Transverse colon (tissue), 4 donors: ENCODE measurements around the gene ZBTB7C. TPM values are rescaled to one million over a fixed set of nuclear protein-coding genes. Genes with fewer than 3 reads are reported as not detected.

Experiments used
- DNase-seq: peaks from one replicate; pipeline ENCODE4 v3.0.0-alpha.2; 2019
- H3K27ac ChIP-seq, 4 donors: fragments of 200-600 bp; sonication (generic); 2 replicates each; pipeline ENCODE4 v1.5.1; 2016 to 2018; ENCODE audit warnings: inconsistent platforms in 4 of 4
- H3K27me3 ChIP-seq: fragments of 200-600 bp; sonication (generic); 2 replicates; pipeline ENCODE4 v1.5.1; 2017; ENCODE audit warnings: inconsistent platforms
- H3K36me3 ChIP-seq, 4 donors: fragments of 200-600 bp; sonication (generic); 2 replicates each; pipeline ENCODE4 v1.5.1; 2017 to 2019; ENCODE audit warnings: inconsistent platforms in 4 of 4
- H3K4me1 ChIP-seq, 4 donors: fragments of 200-600 bp; sonication (generic); 2 replicates each; pipeline ENCODE4 v1.5.1; 2017 to 2020; ENCODE audit warnings: inconsistent platforms in 4 of 4
- H3K4me3 ChIP-seq, 4 donors: fragments of 200-600 bp; sonication (generic); 1 replicate in 1 of 4; 2 replicates in 3 of 4; pipeline versions ENCODE4 v1.5.1 to v1.6.1; 2017 to 2019; ENCODE audit warnings: inconsistent platforms in 4 of 4
- H3K9me3 ChIP-seq, 2 donors: fragments of 200-600 bp; sonication (generic); 2 replicates each; pipeline ENCODE4 v1.5.1; 2017 to 2019; ENCODE audit warnings: inconsistent platforms in 2 of 2
- EP300 ChIP-seq: sonication (generic); formaldehyde crosslinking; IDR thresholded peaks from one replicate; pipeline ENCODE4 v1.6.1; 2017; ENCODE audit warnings: antibody characterized with exemption, low read depth
- POLR2A ChIP-seq: fragments of 450-650 bp; IDR thresholded peaks from one replicate; pipeline ENCODE4 v1.6.1; 2016; ENCODE audit warnings: antibody characterized with exemption, mild to moderate bottlenecking, moderate library complexity
- POLR2AphosphoS5 ChIP-seq, 3 donors: sonication (generic); formaldehyde crosslinking; IDR thresholded peaks; one replicate each; pipeline ENCODE4 v1.6.1; 2016; ENCODE audit warnings: antibody characterized with exemption in 3 of 3
- WGBS, 2 donors: methylation state at CpG; one replicate each; pipeline ENCODE4 v1.1.5; 2018; ENCODE audit warnings: low coverage in 1 of 2; 5-methylcytosine and 5-hydroxymethylcytosine counted together
- in situ Hi-C, 4 donors: fragments of 200-750 bp; cut with MboI; loops; one replicate each; pipeline versions ENCODE4 v1.15.0 to v1.15.1; 2017; ENCODE audit warnings: low sequenced_read_pairs in 3 of 4, low pct_ligation_motif_present in 1 of 4, low pct_unique_long_range_greater_than_20kb in 1 of 4
- intact Hi-C: fragments of 100-400 bp; cut with DNase I; formaldehyde crosslinking; loops from one replicate; pipeline ENCODE4 v1.15.1; 2023; ENCODE audit warnings: low total_unique reads
- total RNA-seq, 4 donors: library from RNA; depleted of rRNA; stranded (reverse); fragments of >200 nt; gene quantifications; one replicate each; pipeline ENCODE4 v1.1.0, GENCODE V29; 2016
- TF ChIP-seq, protein P1 (sequence below), 5 experiments: fragments of 200-600 bp in 3 of 5; fragments of 450-650 bp in 2 of 5; sonication (generic) in 3 of 5; IDR thresholded peaks; 1 replicate in 2 of 5; 2 replicates in 3 of 5; pipeline ENCODE4 v1.5.1; 2016 to 2017; ENCODE audit warnings: antibody characterized with exemption in 5 of 5, inconsistent platforms in 3 of 5, mild to moderate bottlenecking in 2 of 5, moderate library complexity in 1 of 5

ZBTB7C gene
- total RNA-seq, 4 donors from 2014 or later: 38.4 to 81.2 (median 47.5) TPM

DNA sequence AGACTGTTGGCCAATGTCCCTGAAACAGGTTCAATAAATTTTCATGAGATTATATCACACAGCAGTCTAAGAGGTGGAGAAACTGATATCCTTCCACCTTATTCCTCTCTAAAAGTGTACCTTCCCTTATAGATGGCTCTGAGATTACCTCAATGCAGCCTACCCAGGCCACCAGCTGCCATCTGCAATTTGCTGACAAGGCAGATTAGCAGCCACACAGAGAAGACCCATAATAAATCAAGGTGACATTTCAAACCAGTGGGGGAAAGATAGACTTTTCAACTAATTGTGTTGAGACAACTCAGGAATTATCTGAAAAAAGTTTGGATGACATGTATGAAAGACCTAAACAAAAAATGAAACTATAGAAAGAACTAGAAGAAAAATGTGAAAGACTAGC is 43.2 kb downstream of the ZBTB7C start:
- no peaks in the 10 kb centered on the region for H3K27me3 ChIP-seq
- intact Hi-C loops: no loop called here
- no peaks in the 10 kb centered on the region for H3K9me3 ChIP-seq
- H3K4me3 ChIP-seq: no peak overlapping the region
- no peak for DNase-seq
- in situ Hi-C loops: no loop called here
- no peaks in the 10 kb centered on the region for H3K36me3 ChIP-seq
- H3K27ac ChIP-seq: no peak overlapping the region
- TF ChIP-seq, protein P1, sequence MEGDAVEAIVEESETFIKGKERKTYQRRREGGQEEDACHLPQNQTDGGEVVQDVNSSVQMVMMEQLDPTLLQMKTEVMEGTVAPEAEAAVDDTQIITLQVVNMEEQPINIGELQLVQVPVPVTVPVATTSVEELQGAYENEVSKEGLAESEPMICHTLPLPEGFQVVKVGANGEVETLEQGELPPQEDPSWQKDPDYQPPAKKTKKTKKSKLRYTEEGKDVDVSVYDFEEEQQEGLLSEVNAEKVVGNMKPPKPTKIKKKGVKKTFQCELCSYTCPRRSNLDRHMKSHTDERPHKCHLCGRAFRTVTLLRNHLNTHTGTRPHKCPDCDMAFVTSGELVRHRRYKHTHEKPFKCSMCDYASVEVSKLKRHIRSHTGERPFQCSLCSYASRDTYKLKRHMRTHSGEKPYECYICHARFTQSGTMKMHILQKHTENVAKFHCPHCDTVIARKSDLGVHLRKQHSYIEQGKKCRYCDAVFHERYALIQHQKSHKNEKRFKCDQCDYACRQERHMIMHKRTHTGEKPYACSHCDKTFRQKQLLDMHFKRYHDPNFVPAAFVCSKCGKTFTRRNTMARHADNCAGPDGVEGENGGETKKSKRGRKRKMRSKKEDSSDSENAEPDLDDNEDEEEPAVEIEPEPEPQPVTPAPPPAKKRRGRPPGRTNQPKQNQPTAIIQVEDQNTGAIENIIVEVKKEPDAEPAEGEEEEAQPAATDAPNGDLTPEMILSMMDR (IDR thresholded peaks at IDR 0.05): no peak
- TF ChIP-seq POLR2A (no peak), POLR2AphosphoS5 (IDR thresholded peaks at IDR 0.05) (no peak), EP300 (no peak)
- H3K4me1 ChIP-seq: no peaks in the 10 kb centered on the region

DNA sequence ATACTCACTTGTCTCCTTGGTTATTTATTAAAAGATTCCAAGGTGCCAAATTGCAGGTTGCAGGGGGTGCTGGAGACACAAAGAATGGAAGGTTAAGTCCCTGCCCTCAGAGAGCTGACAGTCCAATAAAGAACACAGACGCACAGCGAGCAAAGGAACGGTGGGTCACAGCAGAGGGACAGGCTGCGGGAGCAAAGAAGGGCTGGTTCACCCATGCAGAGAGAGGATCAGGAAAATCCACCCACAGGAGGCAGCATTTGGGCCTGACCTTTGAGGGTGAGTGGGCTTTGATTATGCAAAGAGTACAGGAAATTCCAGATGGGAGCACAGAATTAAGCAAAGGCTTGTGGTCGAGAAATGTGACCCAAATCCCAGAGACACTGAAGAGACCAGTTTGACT is 45.0 kb downstream of the ZBTB7C start:
- no peak for DNase-seq
- no peaks in the 10 kb centered on the region for H3K27me3 ChIP-seq
- H3K4me1 ChIP-seq: no peaks in the 10 kb centered on the region
- H3K9me3 ChIP-seq: no peaks in the 10 kb centered on the region
- no peaks in the 10 kb centered on the region for H3K36me3 ChIP-seq
- TF ChIP-seq EP300 (no peak), POLR2AphosphoS5 (IDR thresholded peaks at IDR 0.05) (no peak), POLR2A (no peak)
- TF ChIP-seq, protein P1 (IDR thresholded peaks at IDR 0.05): no peak
- in situ Hi-C loops: no loop called here
- no peak overlapping the region for H3K4me3 ChIP-seq
- WGBS, 2 donors: 85 to 90% methylated on average over 2 to 5 of the region's 5 CpGs
- intact Hi-C loops: no loop called here
- H3K27ac ChIP-seq: no peak overlapping the region

DNA sequence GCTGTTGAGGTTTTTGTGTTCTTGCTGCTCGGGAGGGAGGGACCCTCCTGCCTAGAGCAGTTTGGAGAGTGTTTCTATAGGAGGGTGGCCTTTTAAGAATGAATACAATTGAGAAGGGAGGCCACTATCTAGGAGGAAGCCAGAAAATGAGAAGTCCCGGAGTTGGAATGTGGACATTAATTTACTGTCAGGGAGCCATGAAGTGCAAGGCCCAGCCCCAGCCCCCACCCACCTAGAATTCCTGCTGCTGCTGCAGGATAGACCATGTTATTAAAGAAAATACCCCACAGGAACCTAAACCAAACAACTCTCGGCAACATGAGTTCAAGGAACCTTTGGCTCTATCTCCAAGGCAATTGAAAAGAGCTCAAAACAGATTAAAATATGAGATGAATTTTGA is 46.0 kb downstream of the ZBTB7C start:
- TF ChIP-seq, protein P1 (IDR thresholded peaks at IDR 0.05): no peak
- TF ChIP-seq POLR2AphosphoS5 (IDR thresholded peaks at IDR 0.05): no peak
- TF ChIP-seq POLR2A: no peak
- no peak for TF ChIP-seq EP300
- Histone ChIP-seq H3K36me3 (no peaks in the 10 kb centered on the region), H3K9me3 (no peaks in the 10 kb centered on the region), H3K27me3 (no peaks in the 10 kb centered on the region), H3K4me3 (no peak overlapping the region), H3K27ac (no peak overlapping the region), H3K4me1 (no peaks in the 10 kb centered on the region)
- DNase-seq: no peak
- intact Hi-C loops: no loop called here
- in situ Hi-C loops: no loop called here
- 59 to 61% methylated on average over 3 of the region's 3 CpGs for WGBS, 2 donors

DNA sequence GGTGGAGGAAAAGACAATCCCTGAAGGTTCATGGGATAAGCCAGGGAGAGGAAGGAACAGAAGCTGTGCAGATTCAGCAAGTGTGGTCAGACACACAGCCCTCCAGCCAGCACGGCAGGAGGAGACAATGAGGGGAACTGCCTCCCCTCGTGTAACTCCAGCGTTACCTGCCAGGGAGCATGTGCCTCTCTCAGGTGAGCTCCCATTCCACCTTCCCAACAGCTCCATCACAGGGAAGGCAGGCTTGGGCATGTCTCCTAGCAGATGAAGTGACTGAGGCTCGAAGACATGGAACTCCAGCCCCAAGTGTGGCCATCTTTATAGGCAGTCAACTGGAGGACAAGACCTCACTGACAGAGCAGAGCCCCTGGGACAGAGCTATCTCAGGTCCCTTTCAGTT is 47.4 kb downstream of the ZBTB7C start:
- in situ Hi-C loops (no loop called here), intact Hi-C loops (no loop called here)
- TF ChIP-seq, protein P1 (IDR thresholded peaks at IDR 0.05): no peak
- TF ChIP-seq EP300: no peak
- no peak for TF ChIP-seq POLR2A
- TF ChIP-seq POLR2AphosphoS5 (IDR thresholded peaks at IDR 0.05): no peak
- Histone ChIP-seq H3K27ac (no peak overlapping the region), H3K27me3 (no peaks in the 10 kb centered on the region), H3K4me1 (no peaks in the 10 kb centered on the region), H3K36me3 (no peaks in the 10 kb centered on the region), H3K9me3 (no peaks in the 10 kb centered on the region), H3K4me3 (no peak overlapping the region)
- no peak for DNase-seq
- WGBS, 2 donors: 81% methylated on average over 4 of the region's 4 CpGs; no CpG with 5 or more reads in 1 of the 2 donors
